HEK293 (cell line): ENCODE measurements around the gene ITGB2.

ENCODE experiments used
- CTCF ChIA-PET: fragments of 350-600 bp; formaldehyde crosslinking; extraction: SDS; loops from one replicate; lab custom pipeline; 2021; ENCODE audit warnings: antibody characterized with exemption; lab: Yijun Ruan, JAX
- POLR2A ChIA-PET: fragments of 300-600 bp; formaldehyde crosslinking; extraction: SDS; loops from one replicate; lab custom pipeline; 2020; ENCODE audit warnings: antibody characterized with exemption, inconsistent platforms; lab: Yijun Ruan, JAX
- H3K27ac ChIP-seq: fragments of 200-500 bp; sonication (Bioruptor generic); 2 replicates; pipeline ENCODE4 v1.5.1; 2014; ENCODE audit warnings: low read depth, low read length, control low read depth, inconsistent platforms; ENCODE audit errors: extremely low read depth
- H3K36me3 ChIP-seq, 2 experiments: fragments of 200-500 bp in 1 of 2; sonication (Bioruptor generic) in 1 of 2; 1 replicate in 1 of 2; 2 replicates in 1 of 2; pipeline ENCODE4 v1.5.1; 2014 to 2017; ENCODE audit warnings: inconsistent platforms in 2 of 2, low read length in 2 of 2; ENCODE audit not compliant: control insufficient read depth in 2 of 2, insufficient read depth in 1 of 2
- H3K4me1 ChIP-seq: fragments of 200-500 bp; sonication (Bioruptor generic); 2 replicates; pipeline ENCODE4 v1.5.1; 2014; ENCODE audit warnings: mild to moderate bottlenecking, low read length, inconsistent platforms; ENCODE audit not compliant: control insufficient read depth, insufficient read depth
- H3K4me3 ChIP-seq: 2 replicates; pipeline ENCODE4 v1.5.1; 2011; ENCODE audit warnings: low read depth, mild to moderate bottlenecking, control low read depth, low read length, moderate library complexity
- H3K9me3 ChIP-seq: fragments of 200-500 bp; sonication (Bioruptor generic); 2 replicates; pipeline ENCODE4 v1.5.1; 2014; ENCODE audit warnings: low read depth, low read length, inconsistent platforms; ENCODE audit not compliant: control insufficient read depth, insufficient read depth
- OVOL3 ChIP-seq: fragments of 450-650 bp; formaldehyde crosslinking; IDR thresholded peaks from 2 replicates; pipeline ENCODE4 v1.5.1; 2016; ENCODE audit warnings: missing biosample characterization, missing genetic modification characterization
- TCF7L2 ChIP-seq: IDR thresholded peaks from 2 replicates; pipeline ENCODE4 v1.6.1; 2011; ENCODE audit warnings: low read depth, mild to moderate bottlenecking, inconsistent platforms, low read length, moderate library complexity, borderline replicate concordance
- WT1 ChIP-seq: fragments of 450-650 bp; formaldehyde crosslinking; IDR thresholded peaks from 2 replicates; pipeline ENCODE4 v1.5.1; 2016; ENCODE audit warnings: missing biosample characterization, missing genetic modification characterization
- ZBTB21 ChIP-seq: fragments of 450-650 bp; formaldehyde crosslinking; IDR thresholded peaks from 2 replicates; pipeline ENCODE4 v1.5.1; 2017; ENCODE audit warnings: missing biosample characterization, missing genetic modification characterization
- ZBTB48 ChIP-seq: fragments of 450-650 bp; formaldehyde crosslinking; IDR thresholded peaks from 2 replicates; pipeline ENCODE4 v1.5.1; 2016; ENCODE audit warnings: missing biosample characterization, missing genetic modification characterization
- ZFP41 ChIP-seq: fragments of 450-650 bp; formaldehyde crosslinking; IDR thresholded peaks from 2 replicates; pipeline ENCODE4 v1.5.1; 2016; ENCODE audit warnings: missing biosample characterization, missing genetic modification characterization, borderline replicate concordance
- ZNF157 ChIP-seq: fragments of 450-650 bp; formaldehyde crosslinking; IDR thresholded peaks from 2 replicates; pipeline ENCODE4 v1.5.1; 2016; ENCODE audit warnings: missing biosample characterization, missing genetic modification characterization
- ZNF174 ChIP-seq: fragments of 450-650 bp; formaldehyde crosslinking; IDR thresholded peaks from 2 replicates; pipeline ENCODE4 v1.5.0; 2017; ENCODE audit warnings: missing biosample characterization, mild to moderate bottlenecking, missing genetic modification characterization
- ZNF335 ChIP-seq: fragments of 450-650 bp; formaldehyde crosslinking; conservative IDR thresholded peaks from 2 replicates; pipeline ENCODE4 v1.5.1; 2016; ENCODE audit warnings: missing biosample characterization, missing genetic modification characterization
- ZNF391 ChIP-seq: fragments of 450-650 bp; formaldehyde crosslinking; IDR thresholded peaks from 2 replicates; pipeline ENCODE4 v1.5.1; 2016; ENCODE audit warnings: low read depth, missing biosample characterization, missing genetic modification characterization, borderline replicate concordance
- ZNF404 ChIP-seq: fragments of 450-650 bp; formaldehyde crosslinking; IDR thresholded peaks from 2 replicates; pipeline ENCODE4 v1.5.1; 2017; ENCODE audit warnings: missing biosample characterization, missing genetic modification characterization
- ZNF521 ChIP-seq: fragments of 450-650 bp; formaldehyde crosslinking; IDR thresholded peaks from 2 replicates; pipeline ENCODE4 v1.5.1; 2017; ENCODE audit warnings: missing biosample characterization, mild to moderate bottlenecking, missing genetic modification characterization
- ZNF548 ChIP-seq: fragments of 450-650 bp; formaldehyde crosslinking; IDR thresholded peaks from 2 replicates; pipeline ENCODE4 v1.5.1; 2016; ENCODE audit warnings: missing biosample characterization, missing genetic modification characterization
- ZNF560 ChIP-seq: fragments of 450-650 bp; formaldehyde crosslinking; IDR thresholded peaks from 2 replicates; pipeline ENCODE4 v1.5.1; 2017; ENCODE audit warnings: missing biosample characterization, missing genetic modification characterization, borderline replicate concordance
- TF ChIP-seq, protein P1 (sequence below): fragments of 450-650 bp; formaldehyde crosslinking; IDR thresholded peaks from 2 replicates; pipeline ENCODE4 v1.5.0; 2017; ENCODE audit warnings: missing biosample characterization, missing genetic modification characterization, borderline replicate concordance
- TF ChIP-seq, protein P2 (sequence below): fragments of 450-650 bp; formaldehyde crosslinking; IDR thresholded peaks from 2 replicates; pipeline ENCODE4 v1.5.1; 2017; ENCODE audit warnings: missing biosample characterization, mild to moderate bottlenecking, missing genetic modification characterization, moderate library complexity
- TF ChIP-seq, protein P3 (sequence below): fragments of 450-650 bp; formaldehyde crosslinking; IDR thresholded peaks from 2 replicates; pipeline ENCODE4 v1.5.1; 2016; ENCODE audit warnings: missing biosample characterization, missing genetic modification characterization
- TF ChIP-seq, protein P4 (sequence below): fragments of 450-650 bp; formaldehyde crosslinking; IDR thresholded peaks from 2 replicates; pipeline ENCODE4 v1.5.1; 2017; ENCODE audit warnings: missing biosample characterization, missing genetic modification characterization
- TF ChIP-seq, protein P5 (sequence below): fragments of 450-650 bp; formaldehyde crosslinking; IDR thresholded peaks from 2 replicates; pipeline ENCODE4 v1.5.1; 2017; ENCODE audit warnings: missing biosample characterization, missing genetic modification characterization
- TF ChIP-seq, protein P6 (sequence below): fragments of 450-650 bp; formaldehyde crosslinking; IDR thresholded peaks from 2 replicates; pipeline ENCODE4; 2016; ENCODE audit warnings: missing biosample characterization, missing genetic modification characterization
- TF ChIP-seq, protein P7 (sequence below): fragments of 450-650 bp; formaldehyde crosslinking; IDR thresholded peaks from 2 replicates; pipeline ENCODE4 v1.5.1; 2016; ENCODE audit warnings: missing biosample characterization, missing genetic modification characterization

The ITGB2 gene

DNA sequence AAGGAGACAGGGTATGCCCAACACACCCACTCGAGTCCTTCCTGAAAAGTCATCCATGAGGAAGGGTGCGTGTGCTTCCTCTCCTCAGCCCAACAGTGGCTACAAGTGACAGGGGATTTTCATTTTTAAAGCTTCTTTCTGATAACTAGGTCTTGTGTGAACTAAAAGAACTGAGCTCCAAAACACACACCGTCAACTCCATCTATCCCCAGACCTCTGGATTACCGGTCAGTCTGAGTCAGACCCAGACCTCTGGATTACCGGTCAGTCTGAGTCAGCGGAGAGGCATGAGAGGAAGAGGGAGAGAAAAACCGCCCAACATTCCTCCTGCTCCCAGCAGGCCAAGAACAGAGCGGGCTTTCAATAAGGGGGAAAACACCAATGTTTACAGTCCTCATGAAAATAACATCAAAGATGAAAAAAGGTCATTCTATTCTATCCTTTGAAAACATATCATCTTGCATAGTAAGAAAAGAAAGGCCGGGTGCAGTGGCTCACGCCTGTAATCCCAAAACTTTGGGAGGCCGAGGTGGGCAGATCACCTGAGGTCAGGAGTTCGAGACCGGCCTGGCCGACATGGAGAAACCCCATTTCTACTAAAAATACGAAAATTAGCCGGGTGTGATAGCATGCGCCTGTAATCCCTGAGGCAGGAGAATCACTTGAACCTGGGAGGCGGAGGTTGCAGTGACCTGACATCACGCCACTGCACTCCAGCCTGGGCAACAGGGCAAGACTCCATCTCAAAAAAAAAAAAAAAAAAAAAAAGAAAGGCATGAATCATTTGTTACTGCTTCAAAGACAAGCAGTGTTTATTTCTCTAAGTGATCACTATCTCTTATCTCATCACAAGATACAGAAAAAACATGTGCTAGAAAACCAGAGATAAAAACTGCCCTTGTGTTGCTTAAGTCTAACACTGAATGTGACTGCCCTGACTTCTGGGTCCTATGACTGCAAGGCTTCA is 50.6 kb downstream of the ITGB2 start (continued):
- TF ChIP-seq ZNF521 (tag by site-specific recombination) (no peak), ZNF404 (no peak), ZBTB48 (tag by site-specific recombination) (no peak), ZBTB21 (0 out of 2 replicates have a peak, but pooled peaks have one; percentile 17), ZNF391 (tag by site-specific recombination) (no peak), TCF7L2 (peak; percentile 22; the same call in 1 of the 2 replicates)
- TF ChIP-seq, protein P1, sequence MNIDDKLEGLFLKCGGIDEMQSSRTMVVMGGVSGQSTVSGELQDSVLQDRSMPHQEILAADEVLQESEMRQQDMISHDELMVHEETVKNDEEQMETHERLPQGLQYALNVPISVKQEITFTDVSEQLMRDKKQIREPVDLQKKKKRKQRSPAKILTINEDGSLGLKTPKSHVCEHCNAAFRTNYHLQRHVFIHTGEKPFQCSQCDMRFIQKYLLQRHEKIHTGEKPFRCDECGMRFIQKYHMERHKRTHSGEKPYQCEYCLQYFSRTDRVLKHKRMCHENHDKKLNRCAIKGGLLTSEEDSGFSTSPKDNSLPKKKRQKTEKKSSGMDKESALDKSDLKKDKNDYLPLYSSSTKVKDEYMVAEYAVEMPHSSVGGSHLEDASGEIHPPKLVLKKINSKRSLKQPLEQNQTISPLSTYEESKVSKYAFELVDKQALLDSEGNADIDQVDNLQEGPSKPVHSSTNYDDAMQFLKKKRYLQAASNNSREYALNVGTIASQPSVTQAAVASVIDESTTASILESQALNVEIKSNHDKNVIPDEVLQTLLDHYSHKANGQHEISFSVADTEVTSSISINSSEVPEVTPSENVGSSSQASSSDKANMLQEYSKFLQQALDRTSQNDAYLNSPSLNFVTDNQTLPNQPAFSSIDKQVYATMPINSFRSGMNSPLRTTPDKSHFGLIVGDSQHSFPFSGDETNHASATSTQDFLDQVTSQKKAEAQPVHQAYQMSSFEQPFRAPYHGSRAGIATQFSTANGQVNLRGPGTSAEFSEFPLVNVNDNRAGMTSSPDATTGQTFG (tag by site-specific recombination), result no peak

DNA sequence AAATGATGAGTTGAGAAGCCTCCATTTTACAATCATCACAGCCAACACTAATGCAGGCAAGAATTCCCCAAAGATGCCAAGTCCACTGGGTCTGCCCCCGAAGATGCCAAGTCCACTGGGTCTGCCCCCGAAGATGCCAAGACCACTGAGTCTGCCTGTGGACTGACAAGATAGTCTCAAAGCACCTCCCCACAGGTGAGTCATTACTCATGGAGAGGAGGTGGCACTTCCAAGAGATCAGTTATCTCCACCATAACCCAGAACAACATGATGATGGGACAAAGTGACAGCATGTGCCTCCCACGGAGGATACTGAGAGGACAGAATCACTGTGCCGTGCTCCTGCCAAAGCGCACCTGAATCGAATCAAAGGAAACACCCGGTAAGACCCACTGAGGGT is 52.0 kb downstream of the ITGB2 start:
- ChIA-PET POLR2A (no interaction called here), CTCF (no interaction called here)
- Histone ChIP-seq H3K36me3 (peaks cover 0 to 23% of the 10 kb centered on the region in 2 experiments; a peak in 2 of 3 replicates), H3K9me3 (no peaks in the 10 kb centered on the region), H3K4me3 (no peak overlapping the region), H3K27ac (no peak overlapping the region), H3K4me1 (peaks cover 25% of the 10 kb centered on the region)
- TF ChIP-seq, protein P2, sequence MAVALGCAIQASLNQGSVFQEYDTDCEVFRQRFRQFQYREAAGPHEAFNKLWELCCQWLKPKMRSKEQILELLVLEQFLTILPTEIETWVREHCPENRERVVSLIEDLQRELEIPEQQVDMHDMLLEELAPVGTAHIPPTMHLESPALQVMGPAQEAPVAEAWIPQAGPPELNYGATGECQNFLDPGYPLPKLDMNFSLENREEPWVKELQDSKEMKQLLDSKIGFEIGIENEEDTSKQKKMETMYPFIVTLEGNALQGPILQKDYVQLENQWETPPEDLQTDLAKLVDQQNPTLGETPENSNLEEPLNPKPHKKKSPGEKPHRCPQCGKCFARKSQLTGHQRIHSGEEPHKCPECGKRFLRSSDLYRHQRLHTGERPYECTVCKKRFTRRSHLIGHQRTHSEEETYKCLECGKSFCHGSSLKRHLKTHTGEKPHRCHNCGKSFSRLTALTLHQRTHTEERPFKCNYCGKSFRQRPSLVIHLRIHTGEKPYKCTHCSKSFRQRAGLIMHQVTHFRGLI (tag by site-specific recombination), result no peak
- no peak for TF ChIP-seq ZFP41 (tag by site-specific recombination)
- no peak for TF ChIP-seq ZNF174 (tag by site-specific recombination)
- TF ChIP-seq WT1, result no peak
- TF ChIP-seq ZNF157 (tag by site-specific recombination), result no peak
- TF ChIP-seq, protein P3, sequence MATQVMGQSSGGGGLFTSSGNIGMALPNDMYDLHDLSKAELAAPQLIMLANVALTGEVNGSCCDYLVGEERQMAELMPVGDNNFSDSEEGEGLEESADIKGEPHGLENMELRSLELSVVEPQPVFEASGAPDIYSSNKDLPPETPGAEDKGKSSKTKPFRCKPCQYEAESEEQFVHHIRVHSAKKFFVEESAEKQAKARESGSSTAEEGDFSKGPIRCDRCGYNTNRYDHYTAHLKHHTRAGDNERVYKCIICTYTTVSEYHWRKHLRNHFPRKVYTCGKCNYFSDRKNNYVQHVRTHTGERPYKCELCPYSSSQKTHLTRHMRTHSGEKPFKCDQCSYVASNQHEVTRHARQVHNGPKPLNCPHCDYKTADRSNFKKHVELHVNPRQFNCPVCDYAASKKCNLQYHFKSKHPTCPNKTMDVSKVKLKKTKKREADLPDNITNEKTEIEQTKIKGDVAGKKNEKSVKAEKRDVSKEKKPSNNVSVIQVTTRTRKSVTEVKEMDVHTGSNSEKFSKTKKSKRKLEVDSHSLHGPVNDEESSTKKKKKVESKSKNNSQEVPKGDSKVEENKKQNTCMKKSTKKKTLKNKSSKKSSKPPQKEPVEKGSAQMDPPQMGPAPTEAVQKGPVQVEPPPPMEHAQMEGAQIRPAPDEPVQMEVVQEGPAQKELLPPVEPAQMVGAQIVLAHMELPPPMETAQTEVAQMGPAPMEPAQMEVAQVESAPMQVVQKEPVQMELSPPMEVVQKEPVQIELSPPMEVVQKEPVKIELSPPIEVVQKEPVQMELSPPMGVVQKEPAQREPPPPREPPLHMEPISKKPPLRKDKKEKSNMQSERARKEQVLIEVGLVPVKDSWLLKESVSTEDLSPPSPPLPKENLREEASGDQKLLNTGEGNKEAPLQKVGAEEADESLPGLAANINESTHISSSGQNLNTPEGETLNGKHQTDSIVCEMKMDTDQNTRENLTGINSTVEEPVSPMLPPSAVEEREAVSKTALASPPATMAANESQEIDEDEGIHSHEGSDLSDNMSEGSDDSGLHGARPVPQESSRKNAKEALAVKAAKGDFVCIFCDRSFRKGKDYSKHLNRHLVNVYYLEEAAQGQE (tag by site-specific recombination), result no peak
- TF ChIP-seq, protein P4, sequence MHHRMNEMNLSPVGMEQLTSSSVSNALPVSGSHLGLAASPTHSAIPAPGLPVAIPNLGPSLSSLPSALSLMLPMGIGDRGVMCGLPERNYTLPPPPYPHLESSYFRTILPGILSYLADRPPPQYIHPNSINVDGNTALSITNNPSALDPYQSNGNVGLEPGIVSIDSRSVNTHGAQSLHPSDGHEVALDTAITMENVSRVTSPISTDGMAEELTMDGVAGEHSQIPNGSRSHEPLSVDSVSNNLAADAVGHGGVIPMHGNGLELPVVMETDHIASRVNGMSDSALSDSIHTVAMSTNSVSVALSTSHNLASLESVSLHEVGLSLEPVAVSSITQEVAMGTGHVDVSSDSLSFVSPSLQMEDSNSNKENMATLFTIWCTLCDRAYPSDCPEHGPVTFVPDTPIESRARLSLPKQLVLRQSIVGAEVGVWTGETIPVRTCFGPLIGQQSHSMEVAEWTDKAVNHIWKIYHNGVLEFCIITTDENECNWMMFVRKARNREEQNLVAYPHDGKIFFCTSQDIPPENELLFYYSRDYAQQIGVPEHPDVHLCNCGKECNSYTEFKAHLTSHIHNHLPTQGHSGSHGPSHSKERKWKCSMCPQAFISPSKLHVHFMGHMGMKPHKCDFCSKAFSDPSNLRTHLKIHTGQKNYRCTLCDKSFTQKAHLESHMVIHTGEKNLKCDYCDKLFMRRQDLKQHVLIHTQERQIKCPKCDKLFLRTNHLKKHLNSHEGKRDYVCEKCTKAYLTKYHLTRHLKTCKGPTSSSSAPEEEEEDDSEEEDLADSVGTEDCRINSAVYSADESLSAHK (tag by site-specific recombination), result no peak
- TF ChIP-seq, protein P5, sequence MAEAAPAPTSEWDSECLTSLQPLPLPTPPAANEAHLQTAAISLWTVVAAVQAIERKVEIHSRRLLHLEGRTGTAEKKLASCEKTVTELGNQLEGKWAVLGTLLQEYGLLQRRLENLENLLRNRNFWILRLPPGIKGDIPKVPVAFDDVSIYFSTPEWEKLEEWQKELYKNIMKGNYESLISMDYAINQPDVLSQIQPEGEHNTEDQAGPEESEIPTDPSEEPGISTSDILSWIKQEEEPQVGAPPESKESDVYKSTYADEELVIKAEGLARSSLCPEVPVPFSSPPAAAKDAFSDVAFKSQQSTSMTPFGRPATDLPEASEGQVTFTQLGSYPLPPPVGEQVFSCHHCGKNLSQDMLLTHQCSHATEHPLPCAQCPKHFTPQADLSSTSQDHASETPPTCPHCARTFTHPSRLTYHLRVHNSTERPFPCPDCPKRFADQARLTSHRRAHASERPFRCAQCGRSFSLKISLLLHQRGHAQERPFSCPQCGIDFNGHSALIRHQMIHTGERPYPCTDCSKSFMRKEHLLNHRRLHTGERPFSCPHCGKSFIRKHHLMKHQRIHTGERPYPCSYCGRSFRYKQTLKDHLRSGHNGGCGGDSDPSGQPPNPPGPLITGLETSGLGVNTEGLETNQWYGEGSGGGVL (tag by site-specific recombination), result no peak
- no peak for TF ChIP-seq OVOL3 (tag by site-specific recombination)
- TF ChIP-seq, protein P6, sequence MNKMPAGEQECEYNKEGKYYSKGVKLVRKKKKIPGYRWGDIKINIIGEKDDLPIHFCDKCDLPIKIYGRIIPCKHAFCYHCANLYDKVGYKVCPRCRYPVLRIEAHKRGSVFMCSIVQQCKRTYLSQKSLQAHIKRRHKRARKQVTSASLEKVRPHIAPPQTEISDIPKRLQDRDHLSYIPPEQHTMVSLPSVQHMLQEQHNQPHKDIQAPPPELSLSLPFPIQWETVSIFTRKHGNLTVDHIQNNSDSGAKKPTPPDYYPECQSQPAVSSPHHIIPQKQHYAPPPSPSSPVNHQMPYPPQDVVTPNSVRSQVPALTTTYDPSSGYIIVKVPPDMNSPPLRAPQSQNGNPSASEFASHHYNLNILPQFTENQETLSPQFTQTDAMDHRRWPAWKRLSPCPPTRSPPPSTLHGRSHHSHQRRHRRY (tag by site-specific recombination), result no peak
- no peak for TF ChIP-seq ZNF335 (tag by site-specific recombination)
- TF ChIP-seq, protein P7, sequence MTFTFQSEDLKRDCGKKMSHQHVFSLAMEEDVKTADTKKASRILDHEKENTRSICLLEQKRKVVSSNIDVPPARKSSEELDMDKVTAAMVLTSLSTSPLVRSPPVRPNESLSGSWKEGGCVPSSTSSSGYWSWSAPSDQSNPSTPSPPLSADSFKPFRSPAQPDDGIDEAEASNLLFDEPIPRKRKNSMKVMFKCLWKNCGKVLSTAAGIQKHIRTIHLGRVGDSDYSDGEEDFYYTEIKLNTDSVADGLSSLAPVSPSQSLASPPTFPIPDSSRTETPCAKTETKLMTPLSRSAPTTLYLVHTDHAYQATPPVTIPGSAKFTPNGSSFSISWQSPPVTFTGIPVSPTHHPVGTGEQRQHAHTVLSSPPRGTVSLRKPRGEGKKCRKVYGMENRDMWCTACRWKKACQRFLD, result no peak
- no peak for TF ChIP-seq ZNF548 (tag by site-specific recombination)
- no peak for TF ChIP-seq ZNF560 (tag by site-specific recombination)
